ENCODE measurements around the gene MOXD1. TPM values are rescaled to one million over a fixed set of nuclear protein-coding genes. Genes with fewer than 3 reads are reported as not detected.

MOXD1 gene
- total RNA-seq, 4 donors from 2014 or later, result 27.6 to 260 (median 58.9) TPM

DNA sequence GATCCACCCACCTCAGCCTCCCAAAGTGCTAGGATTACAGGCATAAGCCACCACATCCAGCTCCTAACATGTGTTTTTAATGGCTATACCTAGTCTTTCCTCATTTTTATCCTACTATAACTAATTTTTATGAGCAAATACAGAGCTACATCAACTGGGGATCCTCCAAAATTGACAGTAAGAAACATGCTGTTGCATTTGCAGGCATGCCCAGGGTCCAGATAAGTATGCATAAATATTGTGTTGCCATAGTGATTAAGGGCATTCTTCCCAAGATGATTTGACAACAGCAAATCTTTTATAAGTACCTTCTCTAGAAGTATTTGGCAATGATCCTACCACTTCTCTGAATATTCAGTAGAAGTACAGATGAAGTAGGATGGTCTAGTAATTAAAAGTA is 41.9 kb upstream of the MOXD1 start:
- intact Hi-C loops (cut with DNase I; ENCODE audit: low total_unique reads), result no loop called here
- peaks cover 0 to 8% of the 10 kb centered on the region in 2 donors for H3K9me3 ChIP-seq

DNA sequence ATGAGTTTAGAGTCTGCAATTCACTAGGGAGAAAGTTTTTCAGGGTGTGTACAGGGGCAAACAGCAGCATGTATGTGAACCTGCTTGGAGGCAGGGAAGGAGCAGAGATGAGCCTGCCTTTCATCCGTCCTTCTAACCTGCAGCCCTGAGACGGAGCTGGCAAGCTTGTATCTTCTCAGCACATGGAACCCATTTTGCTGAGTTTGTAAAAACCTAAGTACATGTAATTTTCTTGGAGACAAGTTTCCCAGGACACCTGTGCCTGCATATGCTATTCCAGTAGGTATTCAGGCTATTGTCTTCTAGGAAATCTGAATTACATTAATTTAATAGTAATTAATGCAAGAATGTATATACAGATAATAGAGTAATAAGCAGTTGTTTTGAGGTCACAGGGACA is 28.8 kb upstream of the MOXD1 start:
- Histone ChIP-seq H3K27me3 (no peaks in the 10 kb centered on the region), H3K4me1 (no peaks in the 10 kb centered on the region), H3K36me3 (no peaks in the 10 kb centered on the region), H3K9me3 (no peaks in the 10 kb centered on the region), H3K27ac (no peak overlapping the region), H3K4me3 (no peak overlapping the region)
- TF ChIP-seq, protein P1, sequence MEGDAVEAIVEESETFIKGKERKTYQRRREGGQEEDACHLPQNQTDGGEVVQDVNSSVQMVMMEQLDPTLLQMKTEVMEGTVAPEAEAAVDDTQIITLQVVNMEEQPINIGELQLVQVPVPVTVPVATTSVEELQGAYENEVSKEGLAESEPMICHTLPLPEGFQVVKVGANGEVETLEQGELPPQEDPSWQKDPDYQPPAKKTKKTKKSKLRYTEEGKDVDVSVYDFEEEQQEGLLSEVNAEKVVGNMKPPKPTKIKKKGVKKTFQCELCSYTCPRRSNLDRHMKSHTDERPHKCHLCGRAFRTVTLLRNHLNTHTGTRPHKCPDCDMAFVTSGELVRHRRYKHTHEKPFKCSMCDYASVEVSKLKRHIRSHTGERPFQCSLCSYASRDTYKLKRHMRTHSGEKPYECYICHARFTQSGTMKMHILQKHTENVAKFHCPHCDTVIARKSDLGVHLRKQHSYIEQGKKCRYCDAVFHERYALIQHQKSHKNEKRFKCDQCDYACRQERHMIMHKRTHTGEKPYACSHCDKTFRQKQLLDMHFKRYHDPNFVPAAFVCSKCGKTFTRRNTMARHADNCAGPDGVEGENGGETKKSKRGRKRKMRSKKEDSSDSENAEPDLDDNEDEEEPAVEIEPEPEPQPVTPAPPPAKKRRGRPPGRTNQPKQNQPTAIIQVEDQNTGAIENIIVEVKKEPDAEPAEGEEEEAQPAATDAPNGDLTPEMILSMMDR (IDR thresholded peaks at IDR 0.05), result no peak
- no peak for TF ChIP-seq POLR2A (IDR thresholded peaks at IDR 0.05)
- intact Hi-C loops (cut with DNase I; ENCODE audit: low total_unique reads), result no loop called here
- no peak for DNase-seq

More for the DNA sequence above, 41.9 kb upstream of the MOXD1 start:
- Histone ChIP-seq H3K36me3 (no peaks in the 10 kb centered on the region), H3K4me1 (no peaks in the 10 kb centered on the region), H3K27ac (no peak overlapping the region), H3K4me3 (no peak overlapping the region), H3K27me3 (no peaks in the 10 kb centered on the region)
- no peak for TF ChIP-seq POLR2A (IDR thresholded peaks at IDR 0.05)
- TF ChIP-seq, protein P1 (IDR thresholded peaks at IDR 0.05), result no peak
- no peak for DNase-seq

DNA sequence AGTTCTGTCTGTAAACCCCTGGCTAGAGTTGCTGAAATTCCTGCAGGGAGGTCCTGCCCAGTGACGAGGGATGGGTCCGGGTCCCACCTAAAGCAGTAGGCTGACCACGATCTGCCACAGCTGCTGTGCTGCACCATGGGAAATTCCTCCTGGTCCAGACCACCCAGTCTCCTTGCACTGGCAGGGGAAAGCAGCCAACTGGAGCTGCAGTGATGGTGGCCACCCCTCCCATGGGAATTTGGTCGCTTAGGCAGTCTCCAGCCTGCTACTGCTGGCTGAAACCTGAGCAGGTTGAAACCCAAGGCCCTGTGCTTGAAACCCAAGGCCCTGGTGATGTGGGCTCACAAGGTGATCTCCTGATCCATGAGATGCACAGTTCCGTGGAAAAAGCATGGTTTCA is 23.9 kb upstream of the MOXD1 start:
- intact Hi-C loops (cut with DNase I; ENCODE audit: low total_unique reads), result no loop called here
- H3K27me3 ChIP-seq, result no peaks in the 10 kb centered on the region
- TF ChIP-seq, protein P1 (IDR thresholded peaks at IDR 0.05), result no peak
- TF ChIP-seq POLR2A (IDR thresholded peaks at IDR 0.05), result no peak

DNA sequence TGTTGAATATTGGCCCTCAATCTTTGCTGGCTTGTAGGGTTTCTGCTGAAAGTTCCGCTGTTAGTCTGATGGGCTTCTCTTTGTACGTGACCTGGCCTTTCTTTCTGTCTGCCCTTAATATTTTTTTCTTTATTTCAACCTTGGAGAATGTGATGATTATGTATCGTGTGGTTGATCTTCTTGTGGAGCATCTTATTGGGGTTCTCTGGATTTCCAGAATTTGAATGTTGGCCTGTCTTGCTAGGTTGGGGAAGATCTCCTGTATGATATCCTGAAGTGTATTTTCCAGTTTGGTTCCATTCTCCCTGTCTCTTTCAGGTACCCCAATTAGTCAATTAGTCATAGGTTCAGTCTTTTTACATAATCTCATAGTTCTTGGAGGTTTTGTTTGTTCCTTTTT is 22.6 kb upstream of the MOXD1 start:
- H3K36me3 ChIP-seq, result no peaks in the 10 kb centered on the region
- no peak overlapping the region for H3K4me3 ChIP-seq
- intact Hi-C loops (cut with DNase I; ENCODE audit: low total_unique reads), result no loop called here
- DNase-seq, result no peak
- TF ChIP-seq POLR2A (IDR thresholded peaks at IDR 0.05), result no peak
- TF ChIP-seq, protein P1 (IDR thresholded peaks at IDR 0.05), result no peak
- H3K4me1 ChIP-seq, result no peaks in the 10 kb centered on the region
- no peaks in the 10 kb centered on the region for H3K27me3 ChIP-seq
- no peak overlapping the region for H3K27ac ChIP-seq
- peaks cover 0 to 3% of the 10 kb centered on the region in 2 donors for H3K9me3 ChIP-seq

More for the DNA sequence above, 23.9 kb upstream of the MOXD1 start:
- Histone ChIP-seq H3K4me1 (no peaks in the 10 kb centered on the region), H3K36me3 (no peaks in the 10 kb centered on the region), H3K9me3 (peaks cover 0 to 3% of the 10 kb centered on the region in 2 donors), H3K4me3 (no peak overlapping the region), H3K27ac (no peak overlapping the region)
- DNase-seq, result no peak

DNA sequence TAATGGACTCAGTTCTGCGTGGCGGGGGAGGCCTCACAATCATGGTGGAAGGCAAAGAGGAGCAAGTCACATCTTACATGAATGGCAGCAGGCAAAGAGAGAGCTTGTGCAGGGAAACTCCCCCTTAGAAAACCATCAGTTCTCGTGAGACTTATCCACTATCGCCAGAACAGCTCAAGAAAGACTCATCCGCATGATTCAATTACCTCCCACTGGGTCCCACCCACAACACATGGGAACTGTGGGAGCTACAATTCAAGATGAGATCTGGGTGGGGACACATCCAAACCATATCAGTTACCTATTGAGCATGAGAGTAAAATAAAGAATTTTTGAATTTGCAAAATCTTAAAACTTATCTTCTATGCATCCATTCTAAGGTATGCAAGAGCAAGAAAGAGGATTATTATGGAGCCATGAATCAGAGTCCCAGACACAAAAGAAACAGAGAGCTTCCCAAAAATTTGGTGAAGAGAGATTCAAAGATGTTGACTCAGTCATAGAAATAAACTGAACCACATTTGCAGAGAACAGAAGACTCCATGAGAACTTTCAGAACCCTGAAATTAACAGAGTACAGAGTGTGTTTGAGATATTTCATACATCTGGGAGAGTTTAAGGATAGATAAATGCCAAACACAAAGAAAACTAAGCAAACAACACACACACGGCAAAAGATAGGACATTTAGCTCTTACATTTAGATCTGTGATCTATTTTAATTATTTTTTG is 17.1 kb upstream of the MOXD1 start:
- H3K27ac ChIP-seq, result no peak overlapping the region
- H3K9me3 ChIP-seq, result peaks cover 0 to 3% of the 10 kb centered on the region in 2 donors
- DNase-seq, result no peak
- no peaks in the 10 kb centered on the region for H3K27me3 ChIP-seq
- no peak for TF ChIP-seq POLR2A (IDR thresholded peaks at IDR 0.05)
- TF ChIP-seq, protein P1 (IDR thresholded peaks at IDR 0.05), result no peak
- no peaks in the 10 kb centered on the region for H3K36me3 ChIP-seq
- intact Hi-C loops (cut with DNase I; ENCODE audit: low total_unique reads), result no loop called here
- no peaks in the 10 kb centered on the region for H3K4me1 ChIP-seq
- no peak overlapping the region for H3K4me3 ChIP-seq
